Measurements from ENCODE around the gene EIF4G1.

GRCh38 chr3:184320104-184320445, 5.7 kb downstream of the EIF4G1 start:
- TF ChIP-seq HDAC6 (IDR thresholded peaks at IDR 0.05; ENCODE audit: unreplicated experiment) (no peak), ESRRA (IDR thresholded peaks at IDR 0.05; ENCODE audit: low read length) (no peak), IKZF1 (conservative IDR thresholded peaks at IDR 0.05) (no peak), ATF3 (IDR thresholded peaks at IDR 0.05; ENCODE audit: borderline replicate concordance, extremely low read depth, low read depth, low read length) (no peak), NRF1 (conservative IDR thresholded peaks at IDR 0.05; ENCODE audit: low read depth, low read length) (no peak), CEBPB (IDR thresholded peaks at IDR 0.05; ENCODE audit: borderline replicate concordance in 1 of 2, low read depth in 2 of 2, low read length in 2 of 2) (no peak), REST (IDR thresholded peaks at IDR 0.05; ENCODE audit: low read depth, low read length) (no peak), EP300 (IDR thresholded peaks at IDR 0.05; ENCODE audit: borderline replicate concordance in 1 of 2, control insufficient read depth in 1 of 2, low read depth in 2 of 2, low read length in 2 of 2) (no peak)
